ENCODE data around the gene PKHD1.

PKHD1 gene

DNA sequence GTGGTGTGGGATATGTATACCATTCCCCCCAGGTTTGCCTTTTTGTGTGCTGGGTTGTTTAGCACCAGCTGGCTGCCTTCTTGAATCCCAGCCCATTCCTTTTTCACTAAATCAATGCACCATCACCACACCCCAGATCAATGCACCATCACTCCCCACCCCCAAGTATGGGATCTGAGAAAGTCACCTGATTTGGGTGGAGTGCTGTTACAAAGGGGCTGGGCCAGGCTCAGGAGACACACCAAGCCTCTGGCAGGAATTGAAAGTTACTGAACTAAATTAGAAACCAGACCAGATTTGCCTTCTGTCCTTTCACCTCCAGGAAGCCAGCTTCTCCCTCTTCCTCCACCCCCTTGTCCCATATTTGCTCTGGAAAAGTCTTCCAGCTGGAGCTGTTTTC, 19.6 kb upstream of the PKHD1 start:
- Histone ChIP-seq H3K79me1 (ENCODE audit: low read length) (no peaks in the 10 kb centered on the region), H3K9ac (ENCODE audit: low read length) (no peak overlapping the region)

DNA sequence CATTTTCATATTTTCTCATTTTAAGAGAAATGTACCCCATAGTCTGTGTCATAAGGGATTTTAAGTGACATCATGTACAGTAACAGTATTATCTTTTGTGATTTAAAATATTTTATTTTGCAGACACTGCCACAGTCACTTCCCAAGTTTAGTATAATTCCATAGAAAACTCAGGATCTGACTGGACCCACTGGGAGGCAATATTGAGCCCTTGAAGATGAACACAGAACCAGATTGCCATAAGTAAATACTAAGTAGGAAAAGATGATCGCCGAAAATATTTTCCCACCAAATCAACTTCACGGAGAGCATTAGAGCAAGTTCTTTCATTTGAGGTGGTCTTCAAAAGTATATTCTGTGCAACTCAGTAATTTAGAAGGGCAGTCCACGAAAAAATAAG, 17.6 kb upstream of the PKHD1 start:
- Histone ChIP-seq H3K79me2 (ENCODE audit: control insufficient read depth, insufficient read depth, low read length, poor library complexity) (no peaks in the 10 kb centered on the region), H3K9me3 (ENCODE audit: insufficient read depth, low read depth, low read length) (no peaks in the 10 kb centered on the region), H3K4me1 (ENCODE audit: control insufficient read depth in 1 of 2, insufficient read depth in 2 of 2, low read length in 2 of 2) (no peaks in the 10 kb centered on the region), H3K18ac (ENCODE audit: low read length) (no peak overlapping the region), H3K79me1 (ENCODE audit: low read length) (no peaks in the 10 kb centered on the region), H4K12ac (ENCODE audit: low read depth, low read length) (no peak overlapping the region), H2BK12ac (ENCODE audit: low read length) (no peak overlapping the region), H3K27me3 (ENCODE audit: insufficient read depth, low read length) (no peaks in the 10 kb centered on the region), H3K9ac (ENCODE audit: low read length) (no peak overlapping the region), H2AFZ (ENCODE audit: insufficient read depth, low read length, poor library complexity) (no peak overlapping the region), H4K91ac (ENCODE audit: low read depth, low read length) (no peak overlapping the region), H4K8ac (ENCODE audit: low read depth, low read length) (no peak overlapping the region), H3K27ac (ENCODE audit: low read depth, low read length) (no peak overlapping the region), H3K14ac (ENCODE audit: low read length) (no peak overlapping the region), H2BK5ac (ENCODE audit: low read depth, low read length, poor library complexity) (no peak overlapping the region), H3K23ac (ENCODE audit: low read length) (no peak overlapping the region), H2AK5ac (ENCODE audit: low read length) (no peak overlapping the region), H3K4me2 (ENCODE audit: low read length) (no peak overlapping the region), H3K4ac (ENCODE audit: low read depth, low read length) (no peak overlapping the region), H3K4me3 (ENCODE audit: low read depth, low read length) (no peak overlapping the region), H2BK120ac (ENCODE audit: insufficient read depth, low read length, poor library complexity) (no peak overlapping the region), H3K36me3 (ENCODE audit: control insufficient read depth in 1 of 2, insufficient read depth in 2 of 2, low read length in 2 of 2) (no peaks in the 10 kb centered on the region)
- no peak for DNase-seq
- whole genome bisulfite sequencing (ENCODE audit: extremely low coverage, insufficient coverage, insufficient read length) = no CpG with 5 or more reads among the region's 4 CpGs

More for the DNA sequence above, 19.6 kb upstream of the PKHD1 start:
- no peaks in the 10 kb centered on the region for H3K36me3 ChIP-seq (ENCODE audit: control insufficient read depth in 1 of 2, insufficient read depth in 2 of 2, low read length in 2 of 2)
- H3K27ac ChIP-seq (ENCODE audit: low read depth, low read length) = no peak overlapping the region
- H2BK12ac ChIP-seq (ENCODE audit: low read length) = no peak overlapping the region
- no peak overlapping the region for H2BK5ac ChIP-seq (ENCODE audit: low read depth, low read length, poor library complexity)
- no peak overlapping the region for H3K23ac ChIP-seq (ENCODE audit: low read length)
- no peak overlapping the region for H4K12ac ChIP-seq (ENCODE audit: low read depth, low read length)
- no peak overlapping the region for H4K91ac ChIP-seq (ENCODE audit: low read depth, low read length)
- H3K4me3 ChIP-seq (ENCODE audit: low read depth, low read length) = no peak overlapping the region
- H2AFZ ChIP-seq (ENCODE audit: insufficient read depth, low read length, poor library complexity) = no peak overlapping the region
- no peak overlapping the region for H3K4me2 ChIP-seq (ENCODE audit: low read length)
- no peaks in the 10 kb centered on the region for H3K79me2 ChIP-seq (ENCODE audit: control insufficient read depth, insufficient read depth, low read length, poor library complexity)
- H3K14ac ChIP-seq (ENCODE audit: low read length) = no peak overlapping the region
- H3K4ac ChIP-seq (ENCODE audit: low read depth, low read length) = no peak overlapping the region
- no peak overlapping the region for H2BK120ac ChIP-seq (ENCODE audit: insufficient read depth, low read length, poor library complexity)
- no peak overlapping the region for H4K8ac ChIP-seq (ENCODE audit: low read depth, low read length)
- no peak overlapping the region for H2AK5ac ChIP-seq (ENCODE audit: low read length)
- no peaks in the 10 kb centered on the region for H3K9me3 ChIP-seq (ENCODE audit: insufficient read depth, low read depth, low read length)
- no peaks in the 10 kb centered on the region for H3K27me3 ChIP-seq (ENCODE audit: insufficient read depth, low read length)
- H3K18ac ChIP-seq (ENCODE audit: low read length) = no peak overlapping the region
- DNase-seq = no peak
- no peaks in the 10 kb centered on the region for H3K4me1 ChIP-seq (ENCODE audit: control insufficient read depth in 1 of 2, insufficient read depth in 2 of 2, low read length in 2 of 2)

DNA sequence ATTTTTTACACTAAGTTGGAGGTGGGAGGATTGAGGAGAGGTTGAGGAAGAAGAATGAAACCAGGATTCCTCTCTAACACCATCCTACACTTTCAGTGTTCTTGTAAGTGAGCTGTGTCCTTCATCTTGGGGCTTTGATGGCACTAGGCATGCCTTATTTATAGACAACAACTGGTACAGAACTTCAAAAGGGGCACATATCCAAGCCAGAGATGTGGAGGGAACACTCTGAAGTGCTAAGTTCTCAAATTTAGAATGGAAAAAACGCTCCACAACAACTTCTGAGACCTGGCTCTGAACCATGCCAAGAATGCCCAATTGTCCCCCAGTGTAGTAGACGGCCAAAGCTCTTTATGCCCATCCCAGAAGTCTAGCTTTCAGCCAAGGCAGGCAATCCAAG, 16.2 kb upstream of the PKHD1 start:
- H3K79me2 ChIP-seq (ENCODE audit: control insufficient read depth, insufficient read depth, low read length, poor library complexity) = no peaks in the 10 kb centered on the region
- no peak overlapping the region for H2BK120ac ChIP-seq (ENCODE audit: insufficient read depth, low read length, poor library complexity)
- H4K8ac ChIP-seq (ENCODE audit: low read depth, low read length) = no peak overlapping the region
- H4K91ac ChIP-seq (ENCODE audit: low read depth, low read length) = no peak overlapping the region
- H3K9ac ChIP-seq (ENCODE audit: low read length) = no peak overlapping the region
- H3K27me3 ChIP-seq (ENCODE audit: insufficient read depth, low read length) = no peaks in the 10 kb centered on the region
- no peak overlapping the region for H4K12ac ChIP-seq (ENCODE audit: low read depth, low read length)
- H3K27ac ChIP-seq (ENCODE audit: low read depth, low read length) = no peak overlapping the region
- WGBS (ENCODE audit: extremely low coverage, insufficient coverage, insufficient read length) = no CpG with 5 or more reads among the region's 2 CpGs
- no peaks in the 10 kb centered on the region for H3K79me1 ChIP-seq (ENCODE audit: low read length)
- no peaks in the 10 kb centered on the region for H3K9me3 ChIP-seq (ENCODE audit: insufficient read depth, low read depth, low read length)
- no peaks in the 10 kb centered on the region for H3K36me3 ChIP-seq (ENCODE audit: control insufficient read depth in 1 of 2, insufficient read depth in 2 of 2, low read length in 2 of 2)
- no peak overlapping the region for H3K14ac ChIP-seq (ENCODE audit: low read length)
- no peak overlapping the region for H2BK12ac ChIP-seq (ENCODE audit: low read length)
- no peak overlapping the region for H3K4me3 ChIP-seq (ENCODE audit: low read depth, low read length)
- H2AK5ac ChIP-seq (ENCODE audit: low read length) = no peak overlapping the region
- H3K18ac ChIP-seq (ENCODE audit: low read length) = no peak overlapping the region
- no peak overlapping the region for H3K4ac ChIP-seq (ENCODE audit: low read depth, low read length)
- no peak overlapping the region for H2AFZ ChIP-seq (ENCODE audit: insufficient read depth, low read length, poor library complexity)
- DNase-seq = no peak
- H3K4me2 ChIP-seq (ENCODE audit: low read length) = no peak overlapping the region
- H2BK5ac ChIP-seq (ENCODE audit: low read depth, low read length, poor library complexity) = no peak overlapping the region
- H3K4me1 ChIP-seq (ENCODE audit: control insufficient read depth in 1 of 2, insufficient read depth in 2 of 2, low read length in 2 of 2) = no peaks in the 10 kb centered on the region
- no peak overlapping the region for H3K23ac ChIP-seq (ENCODE audit: low read length)

DNA sequence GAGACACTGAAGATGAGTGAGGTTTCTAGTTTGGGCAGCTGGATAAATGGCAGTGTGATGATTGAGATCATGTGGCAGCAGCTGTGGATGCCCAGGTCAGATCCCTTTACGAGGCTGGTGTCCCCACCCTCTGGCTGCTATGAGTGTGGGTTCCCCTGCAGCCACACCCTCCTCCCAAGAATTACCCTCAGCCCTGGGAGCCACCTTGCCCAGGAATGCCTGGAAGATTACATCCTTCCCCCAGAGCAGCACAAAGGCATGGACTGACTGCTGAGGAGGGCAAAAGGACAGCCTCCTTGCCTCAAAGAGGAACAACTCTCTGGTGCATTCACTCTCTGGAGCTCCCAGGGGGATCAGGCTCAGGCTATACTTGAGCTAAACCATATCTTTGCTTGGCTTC, 15.0 kb upstream of the PKHD1 start:
- H3K23ac ChIP-seq (ENCODE audit: low read length) = no peak overlapping the region
- H3K4me1 ChIP-seq (ENCODE audit: control insufficient read depth in 1 of 2, insufficient read depth in 2 of 2, low read length in 2 of 2) = no peaks in the 10 kb centered on the region
- H2BK5ac ChIP-seq (ENCODE audit: low read depth, low read length, poor library complexity) = no peak overlapping the region
- no peak overlapping the region for H4K8ac ChIP-seq (ENCODE audit: low read depth, low read length)
- H2AK5ac ChIP-seq (ENCODE audit: low read length) = no peak overlapping the region
- no peaks in the 10 kb centered on the region for H3K9me3 ChIP-seq (ENCODE audit: insufficient read depth, low read depth, low read length)
- H3K4me3 ChIP-seq (ENCODE audit: low read depth, low read length) = no peak overlapping the region
- H3K4me2 ChIP-seq (ENCODE audit: low read length) = no peak overlapping the region
- H3K18ac ChIP-seq (ENCODE audit: low read length) = no peak overlapping the region
- no peaks in the 10 kb centered on the region for H3K79me1 ChIP-seq (ENCODE audit: low read length)
- H4K12ac ChIP-seq (ENCODE audit: low read depth, low read length) = no peak overlapping the region
- no peak overlapping the region for H3K4ac ChIP-seq (ENCODE audit: low read depth, low read length)
- H3K79me2 ChIP-seq (ENCODE audit: control insufficient read depth, insufficient read depth, low read length, poor library complexity) = no peaks in the 10 kb centered on the region
- no peak overlapping the region for H2BK12ac ChIP-seq (ENCODE audit: low read length)
- H3K14ac ChIP-seq (ENCODE audit: low read length) = no peak overlapping the region
- no peaks in the 10 kb centered on the region for H3K27me3 ChIP-seq (ENCODE audit: insufficient read depth, low read length)
- H3K27ac ChIP-seq (ENCODE audit: low read depth, low read length) = no peak overlapping the region
- no peak for DNase-seq
- H2AFZ ChIP-seq (ENCODE audit: insufficient read depth, low read length, poor library complexity) = no peak overlapping the region
- no CpG with 5 or more reads among the region's 1 CpG for WGBS (ENCODE audit: extremely low coverage, insufficient coverage, insufficient read length)
- H3K9ac ChIP-seq (ENCODE audit: low read length) = no peak overlapping the region
- no peak overlapping the region for H2BK120ac ChIP-seq (ENCODE audit: insufficient read depth, low read length, poor library complexity)
- no peaks in the 10 kb centered on the region for H3K36me3 ChIP-seq (ENCODE audit: control insufficient read depth in 1 of 2, insufficient read depth in 2 of 2, low read length in 2 of 2)
- H4K91ac ChIP-seq (ENCODE audit: low read depth, low read length) = no peak overlapping the region

DNA sequence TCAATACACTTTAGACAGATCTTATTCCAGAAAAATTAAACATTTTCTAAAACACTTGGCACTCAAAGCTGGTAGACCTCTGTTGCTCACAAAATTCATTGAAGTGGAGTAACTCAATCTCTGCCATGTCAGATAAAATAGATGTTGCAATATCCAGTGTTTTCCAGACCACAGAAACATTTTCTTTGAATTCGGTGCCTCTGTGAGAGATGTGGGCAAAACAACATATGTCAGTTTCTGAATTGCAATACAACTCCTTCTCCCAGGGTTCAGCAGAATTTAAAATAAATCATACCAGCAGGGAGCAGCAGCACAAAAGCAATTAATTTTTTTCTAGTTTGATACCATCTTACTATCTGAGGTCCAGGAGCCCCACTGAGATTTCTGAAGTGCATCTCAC, 11.3 kb upstream of the PKHD1 start:
- no peak overlapping the region for H3K18ac ChIP-seq (ENCODE audit: low read length)
- no peaks in the 10 kb centered on the region for H3K79me1 ChIP-seq (ENCODE audit: low read length)
- no peaks in the 10 kb centered on the region for H3K79me2 ChIP-seq (ENCODE audit: control insufficient read depth, insufficient read depth, low read length, poor library complexity)
- no peak overlapping the region for H3K27ac ChIP-seq (ENCODE audit: low read depth, low read length)
- H2BK120ac ChIP-seq (ENCODE audit: insufficient read depth, low read length, poor library complexity) = no peak overlapping the region
- H4K8ac ChIP-seq (ENCODE audit: low read depth, low read length) = no peak overlapping the region
- H3K9ac ChIP-seq (ENCODE audit: low read length) = no peak overlapping the region
- no peak overlapping the region for H2BK5ac ChIP-seq (ENCODE audit: low read depth, low read length, poor library complexity)
- H4K91ac ChIP-seq (ENCODE audit: low read depth, low read length) = no peak overlapping the region
- no peak for DNase-seq
- no peak overlapping the region for H4K12ac ChIP-seq (ENCODE audit: low read depth, low read length)
- H2AFZ ChIP-seq (ENCODE audit: insufficient read depth, low read length, poor library complexity) = no peak overlapping the region
- no peak overlapping the region for H2BK12ac ChIP-seq (ENCODE audit: low read length)
- no peaks in the 10 kb centered on the region for H3K9me3 ChIP-seq (ENCODE audit: insufficient read depth, low read depth, low read length)
- no peak overlapping the region for H3K23ac ChIP-seq (ENCODE audit: low read length)
- H2AK5ac ChIP-seq (ENCODE audit: low read length) = no peak overlapping the region
- H3K4me3 ChIP-seq (ENCODE audit: low read depth, low read length) = no peak overlapping the region
- no CpG with 5 or more reads among the region's 1 CpG for WGBS (ENCODE audit: extremely low coverage, insufficient coverage, insufficient read length)
- no peak overlapping the region for H3K4ac ChIP-seq (ENCODE audit: low read depth, low read length)
- no peak overlapping the region for H3K4me2 ChIP-seq (ENCODE audit: low read length)
- H3K4me1 ChIP-seq (ENCODE audit: control insufficient read depth in 1 of 2, insufficient read depth in 2 of 2, low read length in 2 of 2) = no peaks in the 10 kb centered on the region
- no peaks in the 10 kb centered on the region for H3K36me3 ChIP-seq (ENCODE audit: control insufficient read depth in 1 of 2, insufficient read depth in 2 of 2, low read length in 2 of 2)
- no peak overlapping the region for H3K14ac ChIP-seq (ENCODE audit: low read length)
- H3K27me3 ChIP-seq (ENCODE audit: insufficient read depth, low read length) = no peaks in the 10 kb centered on the region

All from trophoblast cell (in vitro differentiated cells and primary cell).